NCI-H524 treated with DMSO at 0.1 percent for 48 hours (cell line): ENCODE data around the gene NRG2.

ENCODE experiments used
- DNase-seq: peaks from one replicate; lab custom pipeline; 2025; lab: John Stamatoyannopoulos, UW

The NRG2 gene

DNA sequence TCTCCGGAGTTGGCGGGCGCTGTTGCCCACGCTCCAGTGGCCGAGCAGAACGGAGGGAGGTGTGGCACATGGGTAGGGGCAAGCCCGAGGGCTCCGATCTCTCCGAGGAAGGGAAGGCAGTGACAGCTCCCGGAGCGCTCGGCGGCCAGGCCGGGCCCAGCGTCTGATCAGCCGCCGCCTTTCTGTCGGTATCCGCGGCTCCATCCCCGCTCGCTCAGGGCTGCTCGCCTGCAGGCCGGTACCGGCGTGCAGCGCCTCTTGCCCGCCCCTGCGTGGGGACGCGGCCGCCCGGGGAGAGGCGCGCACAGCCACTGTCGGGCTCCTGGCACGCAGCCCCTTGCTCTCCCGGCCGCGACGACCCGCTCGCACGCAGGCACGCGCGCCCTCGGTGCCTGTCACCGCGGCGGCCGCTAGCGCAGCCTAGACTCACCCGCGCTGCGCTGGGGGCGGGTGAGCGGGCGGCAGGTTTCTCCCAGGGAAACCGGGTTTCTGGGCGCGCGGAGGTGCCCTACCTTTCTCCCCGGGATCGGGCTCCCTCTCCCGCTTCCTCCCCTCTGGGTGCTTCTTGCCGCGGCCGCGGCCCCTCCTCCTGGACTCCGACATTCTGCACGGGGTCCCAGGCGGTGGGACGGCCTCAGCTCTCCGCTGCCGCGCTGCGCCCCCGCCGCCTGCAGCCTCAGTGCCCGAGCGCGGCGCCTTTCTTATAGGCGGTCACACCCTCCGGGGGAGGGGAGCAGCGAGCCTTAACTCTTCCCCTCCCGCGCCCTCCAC, 139.1 kb downstream of the NRG2 start:
- no peak for DNase-seq

DNA sequence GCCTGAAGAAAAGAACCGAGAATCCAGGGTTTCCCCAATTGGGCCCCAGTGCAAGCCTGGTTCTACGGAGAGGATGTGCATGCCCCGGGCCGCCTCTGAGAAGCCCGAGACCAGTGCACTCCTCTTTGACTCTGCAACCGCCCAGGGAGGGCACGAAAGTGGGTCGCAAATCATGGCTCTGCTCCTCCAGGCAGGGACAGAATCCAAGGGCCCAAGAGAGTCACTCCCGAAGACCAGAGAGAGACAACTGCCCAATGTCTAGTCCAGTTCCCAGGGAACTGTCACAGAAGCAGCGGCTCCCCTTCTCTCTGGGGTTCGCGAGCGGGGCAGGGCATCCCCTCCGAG, 139.7 kb downstream of the NRG2 start:
- no peak for DNase-seq

DNA sequence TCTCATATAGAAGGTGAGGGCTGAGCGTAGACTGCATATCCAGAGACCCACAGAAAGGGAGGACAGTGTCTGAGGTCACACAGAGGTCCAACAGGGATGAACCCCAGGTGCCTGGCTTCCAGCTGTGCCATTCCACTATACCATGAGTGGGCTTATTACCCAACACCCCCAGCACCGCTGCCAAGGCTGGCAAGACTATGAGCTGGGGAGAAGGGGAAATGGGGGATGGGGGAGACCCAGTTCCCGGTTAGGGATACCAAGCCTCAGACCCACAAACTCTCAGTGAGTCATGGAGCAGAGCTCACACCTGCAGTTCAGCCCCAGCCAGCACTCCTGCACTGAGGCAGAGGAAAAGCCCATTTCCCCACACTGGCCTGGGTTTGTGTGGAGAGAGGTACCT, 141.1 kb downstream of the NRG2 start:
- no peak for DNase-seq

DNA sequence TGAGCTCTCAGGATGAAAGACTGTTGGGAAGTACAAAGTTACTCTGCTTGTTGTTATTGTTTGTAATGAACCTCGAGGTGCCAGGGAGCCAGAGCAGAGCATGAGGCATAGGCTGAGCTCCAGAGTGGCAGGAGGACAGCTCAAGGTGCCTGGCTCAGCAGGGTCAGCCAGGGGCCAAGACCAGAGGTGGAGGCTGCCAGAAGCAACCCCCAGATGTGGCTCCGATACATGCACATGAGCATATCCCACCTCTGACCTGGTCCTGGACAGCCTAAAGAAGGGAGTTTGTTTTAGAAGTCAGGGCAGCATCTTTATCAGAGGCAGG, 141.9 kb downstream of the NRG2 start:
- DNase-seq = no peak

GRCh38 chr5:139900546-139901250, 142.4 kb downstream of the NRG2 start:
- DNase-seq = no peak

DNA sequence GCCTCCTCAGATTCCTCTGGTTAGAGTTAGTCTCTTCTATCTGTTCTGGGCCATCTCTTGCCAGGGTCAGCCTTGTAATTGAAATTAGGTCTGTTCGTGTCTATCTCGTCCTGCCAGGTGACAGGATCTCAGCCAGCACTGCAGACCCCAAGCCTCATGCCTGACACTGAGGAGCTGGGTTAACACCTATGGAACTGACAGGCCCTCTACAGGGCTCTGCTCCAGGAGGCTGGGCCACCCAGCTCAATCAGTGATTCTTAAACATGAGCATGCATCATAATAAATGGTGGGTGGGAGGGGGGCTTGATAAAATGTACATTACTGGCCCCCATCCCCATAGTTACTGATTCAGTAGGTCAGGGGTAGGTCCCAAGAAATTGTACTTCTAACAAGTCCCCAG, 144.1 kb downstream of the NRG2 start:
- DNase-seq = no peak

DNA sequence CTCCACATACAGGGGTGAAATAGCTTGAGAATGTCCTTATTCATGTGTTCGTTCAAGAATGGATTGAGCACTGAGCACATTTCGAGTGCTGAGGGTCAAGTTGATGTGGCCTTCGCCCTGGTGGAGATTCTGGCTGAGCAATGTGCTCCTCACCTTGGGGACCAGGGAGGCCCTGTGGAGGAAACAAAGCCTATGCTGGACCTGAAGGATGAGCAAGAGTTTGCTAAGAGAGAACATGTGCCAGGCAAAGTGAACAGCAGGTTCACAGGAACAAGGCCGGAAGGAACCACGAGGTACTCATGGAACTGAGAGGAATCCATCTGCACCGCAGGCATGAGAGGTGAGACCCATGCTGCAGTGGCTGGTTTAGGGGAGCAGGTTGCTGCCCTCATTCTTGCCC, 145.1 kb downstream of the NRG2 start:
- no peak for DNase-seq

DNA sequence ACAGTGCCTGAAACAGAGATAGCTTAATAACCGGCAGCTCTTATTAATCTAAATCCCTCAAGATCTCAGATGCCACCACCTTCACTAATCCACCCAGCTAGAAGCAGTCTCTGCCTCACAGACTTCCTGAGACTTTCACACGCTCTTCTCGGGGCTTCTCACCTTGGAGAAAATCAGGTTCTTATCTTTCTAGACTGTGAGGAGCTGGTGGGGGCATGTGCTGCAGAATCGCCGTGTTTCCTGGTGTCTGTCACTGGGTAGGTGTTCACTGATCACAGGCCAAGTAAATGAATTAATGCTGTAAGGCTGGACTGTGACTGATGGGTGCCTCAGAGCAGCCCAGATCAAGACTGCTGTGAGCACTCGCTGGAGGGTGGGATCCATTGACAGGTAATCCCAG, 145.8 kb downstream of the NRG2 start:
- DNase-seq = no peak

- no peak for DNase-seq
Observed at GRCh38 chr5:139896718-139897117, 146.4 kb downstream of the NRG2 start.

DNA sequence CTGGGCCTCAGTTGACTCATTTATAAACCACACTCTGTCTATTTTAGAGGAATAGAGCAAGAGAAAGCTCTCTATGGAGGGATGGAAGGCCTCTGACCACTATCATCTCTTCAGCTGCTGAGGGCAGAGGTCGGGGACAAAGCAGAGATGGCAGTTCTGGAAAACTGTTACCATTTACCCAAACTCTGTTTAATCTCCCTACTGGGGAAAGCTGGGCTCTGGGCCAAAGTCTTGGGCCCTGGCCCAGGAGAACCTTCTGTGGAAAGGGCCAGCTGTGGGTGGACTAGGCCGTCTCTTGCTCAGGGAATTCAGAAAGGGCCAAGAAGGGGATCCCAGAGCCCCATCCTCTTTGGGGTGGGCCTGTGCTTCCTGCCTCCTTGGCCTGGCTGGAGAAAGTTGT, 147.5 kb downstream of the NRG2 start:
- DNase-seq = no peak

- DNase-seq = no peak
Observed at GRCh38 chr5:139895046-139895445, 148.1 kb downstream of the NRG2 start.

GRCh38 chr5:139893873-139894272, 149.2 kb downstream of the NRG2 start:
- DNase-seq = no peak

DNA sequence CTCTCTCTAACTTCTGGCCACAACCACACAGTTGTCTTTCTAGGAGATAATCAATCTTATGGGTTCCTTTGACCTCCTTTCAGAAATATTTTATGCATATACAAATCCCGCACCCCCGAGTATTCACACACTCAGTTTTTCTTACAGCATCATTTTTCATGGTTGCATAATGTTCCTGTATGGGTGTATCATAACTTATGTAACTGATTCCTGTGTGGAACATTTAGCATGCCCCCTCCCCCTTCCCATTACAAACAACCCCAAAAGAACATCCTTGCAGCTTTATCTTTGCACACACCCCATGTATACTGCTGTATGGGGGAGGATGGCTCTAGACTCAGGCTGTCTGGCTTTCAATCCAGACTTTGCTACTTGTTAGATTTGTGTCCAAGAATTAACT, 153.7 kb downstream of the NRG2 start:
- DNase-seq = no peak

- DNase-seq = no peak
Observed at GRCh38 chr5:139888370-139888769, 154.7 kb downstream of the NRG2 start.

DNA sequence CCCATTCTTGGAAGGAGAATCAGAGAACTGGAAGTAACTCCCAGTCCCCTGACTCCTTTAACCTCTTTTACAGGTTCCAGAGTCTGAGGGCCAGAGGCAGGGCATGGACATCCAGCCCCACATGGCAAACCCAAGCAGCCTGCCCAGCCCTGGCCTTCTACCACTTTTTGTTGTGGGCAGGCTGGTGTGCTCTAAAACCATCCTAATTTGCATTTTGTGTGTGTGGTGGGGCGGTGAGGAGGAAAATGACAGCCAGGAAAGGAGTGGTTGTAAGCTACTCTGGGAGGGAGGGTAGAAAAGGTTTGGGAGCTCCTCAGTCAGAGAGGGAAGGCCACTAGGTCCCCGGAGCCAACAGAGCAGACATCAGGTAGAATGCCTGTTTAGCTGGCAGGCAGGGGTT, 156.9 kb downstream of the NRG2 start:
- no peak for DNase-seq

GRCh38 chr5:139885857-139886208, 157.3 kb downstream of the NRG2 start:
- no peak for DNase-seq

DNA sequence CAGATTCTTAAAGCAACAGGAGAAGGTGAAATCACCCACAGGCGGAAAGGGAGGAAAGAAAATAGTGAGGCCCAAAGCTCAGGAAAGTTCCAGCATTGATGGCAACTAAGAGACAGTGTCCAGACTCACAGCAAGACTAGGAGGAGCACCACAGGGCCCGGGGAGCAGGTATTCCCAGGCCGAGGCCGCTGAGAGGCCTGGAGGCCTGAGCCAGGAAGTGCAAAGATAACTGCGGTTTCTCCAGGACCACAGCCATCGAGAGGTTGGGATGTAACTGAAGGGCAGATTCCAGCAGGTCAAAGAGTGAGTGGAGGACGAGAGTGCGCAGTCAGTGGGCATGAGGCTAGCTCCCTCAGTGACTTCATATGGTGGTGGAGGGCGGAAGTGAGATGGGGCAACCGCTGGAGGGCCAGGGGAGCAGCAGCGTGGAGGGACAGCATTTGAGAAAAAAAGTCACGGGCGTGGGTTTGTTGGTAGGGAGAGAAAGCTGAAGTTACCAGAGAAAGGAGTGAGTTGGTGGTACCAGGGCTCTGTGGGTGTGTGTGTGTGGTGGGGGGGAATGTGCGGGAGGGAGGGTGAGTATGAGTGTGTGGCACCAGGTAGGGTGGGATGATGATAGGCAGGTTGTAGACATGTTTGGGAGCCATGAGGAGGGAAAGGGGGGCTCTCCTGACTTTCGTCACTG, 157.8 kb downstream of the NRG2 start:
- DNase-seq = no peak

DNA sequence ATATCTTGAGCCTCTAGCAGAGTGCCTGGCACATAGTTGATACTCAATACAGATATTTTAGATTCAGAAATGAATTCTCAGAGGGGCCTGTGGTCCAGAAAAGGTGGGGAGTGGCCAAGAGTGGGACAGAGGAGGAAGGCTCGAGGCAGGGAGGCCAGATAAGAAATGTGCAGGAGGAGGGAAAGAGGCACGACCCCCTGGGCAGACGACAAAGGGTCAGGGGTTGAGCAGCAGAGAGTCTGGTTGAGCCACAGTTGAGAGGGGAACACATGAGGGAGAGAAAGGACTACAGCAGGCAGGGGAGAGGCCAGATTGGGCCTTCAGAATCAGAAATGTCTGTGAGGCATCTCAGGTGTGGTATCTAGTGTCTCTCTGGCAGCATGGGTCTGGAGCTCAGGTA, 158.4 kb downstream of the NRG2 start:
- no peak for DNase-seq

- no peak for DNase-seq
Observed at GRCh38 chr5:139884144-139884543, 159.0 kb downstream of the NRG2 start.

DNA sequence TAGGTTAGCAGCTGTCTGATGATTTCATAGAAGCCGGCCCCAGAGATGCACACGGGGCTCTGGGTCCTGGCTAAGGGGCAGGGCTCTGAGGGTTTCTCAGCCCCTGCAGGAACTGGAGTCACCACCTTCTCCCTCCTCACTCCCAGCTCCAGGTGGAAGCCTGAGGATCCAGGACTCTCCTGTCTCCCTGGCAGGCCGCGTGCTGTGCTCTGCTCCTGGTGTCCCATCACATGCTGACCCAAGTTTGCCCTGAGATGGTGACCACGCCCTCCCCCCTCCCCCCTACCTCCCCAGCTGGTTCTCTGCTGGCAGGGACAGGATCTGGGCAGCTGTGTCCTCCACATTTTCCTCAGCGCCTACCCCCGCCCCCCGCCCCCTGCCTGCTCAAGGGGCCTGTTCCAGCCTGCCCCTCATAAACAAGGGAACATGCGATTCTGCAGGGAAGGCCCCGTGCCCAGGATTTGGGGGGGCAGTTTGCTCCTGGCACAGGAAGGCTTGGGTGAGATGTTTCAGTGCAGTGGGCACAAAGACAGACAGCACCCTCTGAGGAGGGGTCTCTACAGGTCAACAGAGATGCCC, 160.0 kb downstream of the NRG2 start:
- DNase-seq = no peak

DNA sequence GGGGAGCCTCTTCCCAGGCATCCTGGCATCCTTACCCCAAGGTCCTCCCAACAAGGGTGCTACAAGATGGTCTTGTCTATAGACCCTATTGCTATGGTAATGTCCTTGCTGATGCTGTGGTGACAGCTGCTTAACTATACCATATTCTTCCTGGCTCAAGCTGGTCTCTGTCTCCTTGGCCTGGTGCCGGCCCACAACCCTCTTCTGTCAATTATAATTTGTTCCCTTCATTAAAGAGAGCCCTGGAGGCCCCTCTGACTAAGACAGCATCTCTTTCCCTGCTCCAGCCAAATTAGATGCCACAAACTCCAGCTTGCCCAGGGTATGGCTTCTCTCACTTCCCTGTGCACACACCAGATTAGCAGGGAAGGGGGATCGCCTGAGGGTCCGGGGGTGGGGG, 160.8 kb downstream of the NRG2 start:
- no peak for DNase-seq

GRCh38 chr5:139881143-139881733, 161.9 kb downstream of the NRG2 start:
- DNase-seq = no peak
